LHCN-M2 (cell line): Measurements from ENCODE around the gene IQCN. TPM values are rescaled to one million over a fixed set of nuclear protein-coding genes. Genes with fewer than 3 reads are reported as not detected.
"Not testable (repeated sequence)": the region's sequence is repeated elsewhere in the genome, so short reads cannot be mapped to it uniquely, and the experiment has no call there.

Experiments
- DNase-seq: peaks from one replicate; pipeline ENCODE4 v3.0.0-alpha.2; 2012; ENCODE audit warnings: low read depth
- total RNA-seq: library from RNA; depleted of rRNA; stranded (reverse); fragments of >200 nt; gene quantifications from 2 replicates; pipeline ENCODE4 v1.2.3, GENCODE V29; 2014; rRNA removed

The IQCN gene
- total RNA-seq, 1 experiment from 2014 or later: 0.06 TPM

- DNase-seq: no peak
Measured at GRCh38 chr19:18216789-18217188, 57.5 kb downstream of the IQCN start.

GRCh38 chr19:18214779-18215433, 59.3 kb downstream of the IQCN start:
- peak; percentile 55 for DNase-seq

- DNase-seq: no peak
Measured at GRCh38 chr19:18211683-18212082, 62.6 kb downstream of the IQCN start.

GRCh38 chr19:18209912-18210311, 64.3 kb downstream of the IQCN start:
- DNase-seq: not testable (repeated sequence)

GRCh38 chr19:18208098-18208951, 65.9 kb downstream of the IQCN start:
- DNase-seq: peak; percentile 86

Other genes with a start within 250 kb of the IQCN start
- not detected in 2 replicates for gene IL12RB1, start 187.5 kb downstream of the IQCN start, total RNA-seq
- gene MAST3, start 176.7 kb downstream of the IQCN start, total RNA-seq: 2.2 and 2.4 TPM in 2 replicates
- gene PIK3R2, start 121.3 kb downstream of the IQCN start, total RNA-seq: 21.2 and 40.6 TPM in 2 replicates
- gene IFI30, start 100.6 kb downstream of the IQCN start, total RNA-seq: 3.3 and 13.0 TPM in 2 replicates
- gene MPV17L2, start 81.2 kb downstream of the IQCN start, total RNA-seq: 33.7 and 51.1 TPM in 2 replicates
- 1.4 and 1.7 TPM in 2 replicates for gene RAB3A, start 70.4 kb downstream of the IQCN start, total RNA-seq
- gene PDE4C, start 48.0 kb downstream of the IQCN start, total RNA-seq: 0.17 and 0.26 TPM in 2 replicates
- gene JUND, start 7.2 kb upstream of the IQCN start, total RNA-seq: 47.3 and 60.9 TPM in 2 replicates
- gene LSM4, start 48.6 kb upstream of the IQCN start, total RNA-seq: 376 and 434 TPM in 2 replicates
- gene PGPEP1, start 66.1 kb upstream of the IQCN start, total RNA-seq: 8.0 and 11.0 TPM in 2 replicates
- gene GDF15, start 111.7 kb upstream of the IQCN start, total RNA-seq: 109 and 147 TPM in 2 replicates
- not detected in 2 replicates for gene LRRC25, start 123.2 kb upstream of the IQCN start, total RNA-seq
- 41.6 and 64.2 TPM in 2 replicates for gene SSBP4, start 144.9 kb upstream of the IQCN start, total RNA-seq
- 0.83 and 0.86 TPM in 2 replicates for gene ISYNA1, start 163.7 kb upstream of the IQCN start, total RNA-seq
- 10.5 and 10.8 TPM in 2 replicates for gene ELL, start 247.6 kb upstream of the IQCN start, total RNA-seq